Endothelial cell (in vitro differentiated cells): Measurements from ENCODE around the gene GPR180. TPM values are rescaled to one million over a fixed set of nuclear protein-coding genes. Genes with fewer than 3 reads are reported as not detected.

Source experiments
- DNase-seq: peaks from one replicate; pipeline ENCODE4 v3.0.0; 2021; ENCODE audit warnings: low spot score
- H3K27ac Mint-ChIP-seq: one replicate; pipeline ENCODE4 v1.8.0; 2021; ENCODE audit warnings: mixed read lengths, inconsistent platforms; ENCODE audit not compliant: unreplicated experiment
- H3K27me3 Mint-ChIP-seq: one replicate; pipeline ENCODE4 v1.8.0; 2021; ENCODE audit warnings: mild to moderate bottlenecking, moderate library complexity, mixed read lengths, inconsistent platforms; ENCODE audit not compliant: unreplicated experiment
- H3K36me3 Mint-ChIP-seq: one replicate; pipeline ENCODE4 v1.8.0; 2021; ENCODE audit warnings: mild to moderate bottlenecking, low read depth, mixed read lengths, inconsistent platforms; ENCODE audit not compliant: unreplicated experiment
- H3K4me1 Mint-ChIP-seq: one replicate; pipeline ENCODE4 v1.8.0; 2021; ENCODE audit warnings: mild to moderate bottlenecking, mixed read lengths, inconsistent platforms; ENCODE audit not compliant: unreplicated experiment
- H3K4me3 Mint-ChIP-seq: one replicate; pipeline ENCODE4 v1.8.0; 2021; ENCODE audit warnings: mild to moderate bottlenecking, mixed read lengths, inconsistent platforms; ENCODE audit not compliant: unreplicated experiment
- H3K9me3 Mint-ChIP-seq: one replicate; pipeline ENCODE4 v1.8.0; 2021; ENCODE audit warnings: mixed read lengths, inconsistent platforms; ENCODE audit not compliant: unreplicated experiment
- total RNA-seq: library from RNA; stranded (reverse); fragmentation: NEBNext Ultra II Directional; extraction: Animal tissue kit (Norgen Biotek cat#: 25700); gene quantifications from one replicate; pipeline ENCODE4 v1.2.1, GENCODE V29; 2021; ENCODE audit not compliant: unreplicated experiment
- TF ChIP-seq, protein P1 (sequence below): fragments of 200-600 bp; sonication (generic); IDR thresholded peaks from one replicate; pipeline ENCODE4 v1.5.0; 2021; ENCODE audit warnings: antibody characterized with exemption; ENCODE audit not compliant: unreplicated experiment

GPR180 gene
- total RNA-seq, 1 donor from 2014 or later: 3.6 TPM

GRCh38 chr13:94640721-94641120, 39.1 kb downstream of the GPR180 start:
- H3K4me1 Mint-ChIP-seq: peaks cover 6% of the 10 kb centered on the region
- H3K27ac Mint-ChIP-seq: peak overlapping the region; percentile 87
- H3K27me3 Mint-ChIP-seq: no peaks in the 10 kb centered on the region
- H3K9me3 Mint-ChIP-seq: no peaks in the 10 kb centered on the region
- peaks cover 3% of the 10 kb centered on the region for H3K36me3 Mint-ChIP-seq
- no peak overlapping the region for H3K4me3 Mint-ChIP-seq
- DNase-seq: no peak
- TF ChIP-seq, protein P1, sequence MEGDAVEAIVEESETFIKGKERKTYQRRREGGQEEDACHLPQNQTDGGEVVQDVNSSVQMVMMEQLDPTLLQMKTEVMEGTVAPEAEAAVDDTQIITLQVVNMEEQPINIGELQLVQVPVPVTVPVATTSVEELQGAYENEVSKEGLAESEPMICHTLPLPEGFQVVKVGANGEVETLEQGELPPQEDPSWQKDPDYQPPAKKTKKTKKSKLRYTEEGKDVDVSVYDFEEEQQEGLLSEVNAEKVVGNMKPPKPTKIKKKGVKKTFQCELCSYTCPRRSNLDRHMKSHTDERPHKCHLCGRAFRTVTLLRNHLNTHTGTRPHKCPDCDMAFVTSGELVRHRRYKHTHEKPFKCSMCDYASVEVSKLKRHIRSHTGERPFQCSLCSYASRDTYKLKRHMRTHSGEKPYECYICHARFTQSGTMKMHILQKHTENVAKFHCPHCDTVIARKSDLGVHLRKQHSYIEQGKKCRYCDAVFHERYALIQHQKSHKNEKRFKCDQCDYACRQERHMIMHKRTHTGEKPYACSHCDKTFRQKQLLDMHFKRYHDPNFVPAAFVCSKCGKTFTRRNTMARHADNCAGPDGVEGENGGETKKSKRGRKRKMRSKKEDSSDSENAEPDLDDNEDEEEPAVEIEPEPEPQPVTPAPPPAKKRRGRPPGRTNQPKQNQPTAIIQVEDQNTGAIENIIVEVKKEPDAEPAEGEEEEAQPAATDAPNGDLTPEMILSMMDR: no peak

DNA sequence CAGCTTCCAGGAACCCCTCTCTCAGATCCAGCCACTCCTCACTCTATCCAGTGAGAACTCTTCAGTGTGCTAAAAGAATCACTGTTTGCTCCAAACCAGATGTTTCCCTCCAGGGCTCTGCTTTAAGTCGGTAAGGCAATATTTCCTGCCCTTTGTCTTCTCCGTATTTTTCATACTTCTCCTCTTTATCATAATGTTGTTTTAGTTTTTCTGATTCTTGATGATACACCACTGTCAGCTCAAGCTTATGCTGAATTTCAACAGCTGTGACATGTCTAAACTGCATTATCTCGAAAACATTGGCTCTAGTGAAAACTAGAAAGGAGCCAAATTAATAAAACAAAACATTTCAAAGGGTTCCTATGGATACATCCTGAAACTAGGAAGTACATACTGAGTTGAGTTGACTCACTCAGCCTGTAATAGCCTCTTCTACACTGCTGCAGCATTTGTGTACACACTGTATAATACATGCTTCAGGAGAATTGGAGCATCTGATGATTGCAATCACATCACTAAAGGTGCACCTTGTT, 39.8 kb downstream of the GPR180 start:
- TF ChIP-seq, protein P1: no peak
- Mint-ChIP-seq H3K4me1 (peaks cover 6% of the 10 kb centered on the region), H3K4me3 (no peak overlapping the region), H3K27ac (peak overlapping the region; percentile 87), H3K36me3 (peaks cover 3% of the 10 kb centered on the region), H3K27me3 (no peaks in the 10 kb centered on the region), H3K9me3 (no peaks in the 10 kb centered on the region)
- DNase-seq: no peak

DNA sequence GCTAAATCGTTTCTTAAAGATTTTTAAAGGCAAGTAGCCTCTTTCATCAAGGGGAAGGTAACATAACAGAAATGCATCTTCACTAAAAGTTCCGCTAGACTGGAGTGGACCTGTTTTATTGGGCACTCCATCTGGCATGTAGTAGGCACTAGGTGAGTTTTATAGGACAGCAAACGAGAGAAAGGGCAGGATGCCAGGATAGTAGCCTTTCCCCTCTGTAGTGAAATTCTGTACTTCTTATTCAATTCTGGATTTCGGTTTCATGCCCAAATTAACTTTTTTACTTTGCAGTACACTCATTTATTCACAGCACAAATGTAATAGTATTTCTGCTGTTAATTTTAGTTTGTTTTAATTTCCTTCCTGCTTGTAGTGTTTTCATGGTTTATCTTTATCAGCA, 45.2 kb downstream of the GPR180 start:
- Mint-ChIP-seq H3K27me3 (peaks cover 3% of the 10 kb centered on the region), H3K9me3 (no peaks in the 10 kb centered on the region), H3K4me1 (peaks cover 6% of the 10 kb centered on the region), H3K4me3 (no peak overlapping the region), H3K27ac (no peak overlapping the region), H3K36me3 (no peaks in the 10 kb centered on the region)
- TF ChIP-seq, protein P1: no peak
- no peak for DNase-seq

- TF ChIP-seq, protein P1: no peak
- Mint-ChIP-seq H3K36me3 (no peaks in the 10 kb centered on the region), H3K27ac (no peak overlapping the region), H3K4me3 (no peak overlapping the region), H3K4me1 (peaks cover 13% of the 10 kb centered on the region), H3K9me3 (no peaks in the 10 kb centered on the region), H3K27me3 (no peaks in the 10 kb centered on the region)
- DNase-seq: no peak
Measured at GRCh38 chr13:94656176-94656575, 54.5 kb downstream of the GPR180 start.

DNA sequence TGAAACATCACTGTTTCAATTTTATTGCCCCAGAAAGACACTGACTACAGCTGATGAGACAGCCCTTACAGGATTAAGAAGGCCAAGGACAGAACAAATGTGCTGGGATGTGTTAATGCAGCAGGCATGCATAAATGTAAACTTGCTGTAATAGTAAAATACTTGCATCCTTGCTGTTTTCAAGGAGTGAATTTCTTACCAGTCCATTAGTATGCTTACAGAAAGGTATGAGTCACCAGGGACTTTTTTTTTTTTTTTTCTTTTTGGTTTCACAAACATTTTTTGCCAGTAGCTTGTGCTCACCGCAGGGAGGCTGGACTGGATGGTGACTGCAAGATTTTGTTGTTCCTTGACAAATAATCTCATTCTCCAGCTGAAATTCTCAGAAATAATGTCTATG, 55.1 kb downstream of the GPR180 start:
- no peak for DNase-seq
- Mint-ChIP-seq H3K27me3 (no peaks in the 10 kb centered on the region), H3K27ac (no peak overlapping the region)

More for the DNA sequence above, 55.1 kb downstream of the GPR180 start:
- Mint-ChIP-seq H3K4me1 (peaks cover 13% of the 10 kb centered on the region), H3K36me3 (no peaks in the 10 kb centered on the region), H3K4me3 (no peak overlapping the region), H3K9me3 (no peaks in the 10 kb centered on the region)
- TF ChIP-seq, protein P1: no peak
